Stomach (tissue), 4 donors: Measurements from ENCODE around the gene BTG4.

Source experiments
- EP300 ChIP-seq: sonication (generic); formaldehyde crosslinking; IDR thresholded peaks from one replicate; pipeline ENCODE4 v1.6.1; 2017; ENCODE audit warnings: antibody characterized with exemption
- POLR2A ChIP-seq, 4 donors: fragments of 450-650 bp; IDR thresholded peaks; one replicate each; pipeline ENCODE4 v1.6.1; 2016; ENCODE audit warnings: antibody characterized with exemption in 4 of 4, control low read depth in 2 of 4, mild to moderate bottlenecking in 1 of 4, moderate library complexity in 1 of 4
- TF ChIP-seq, protein P1 (sequence below), 7 experiments: fragments of 450-650 bp in 4 of 7; fragments of 200-600 bp in 3 of 7; sonication (generic) in 3 of 7; IDR thresholded peaks; one replicate each; pipeline ENCODE4 v1.5.1; 2016 to 2019; ENCODE audit warnings: antibody characterized with exemption in 7 of 7, control low read depth in 2 of 7, mild to moderate bottlenecking in 1 of 7

GRCh38 chr11:111499483-111499882 lies 12.7 kb downstream of the BTG4 start:
- no peak for TF ChIP-seq EP300
- TF ChIP-seq, protein P1, sequence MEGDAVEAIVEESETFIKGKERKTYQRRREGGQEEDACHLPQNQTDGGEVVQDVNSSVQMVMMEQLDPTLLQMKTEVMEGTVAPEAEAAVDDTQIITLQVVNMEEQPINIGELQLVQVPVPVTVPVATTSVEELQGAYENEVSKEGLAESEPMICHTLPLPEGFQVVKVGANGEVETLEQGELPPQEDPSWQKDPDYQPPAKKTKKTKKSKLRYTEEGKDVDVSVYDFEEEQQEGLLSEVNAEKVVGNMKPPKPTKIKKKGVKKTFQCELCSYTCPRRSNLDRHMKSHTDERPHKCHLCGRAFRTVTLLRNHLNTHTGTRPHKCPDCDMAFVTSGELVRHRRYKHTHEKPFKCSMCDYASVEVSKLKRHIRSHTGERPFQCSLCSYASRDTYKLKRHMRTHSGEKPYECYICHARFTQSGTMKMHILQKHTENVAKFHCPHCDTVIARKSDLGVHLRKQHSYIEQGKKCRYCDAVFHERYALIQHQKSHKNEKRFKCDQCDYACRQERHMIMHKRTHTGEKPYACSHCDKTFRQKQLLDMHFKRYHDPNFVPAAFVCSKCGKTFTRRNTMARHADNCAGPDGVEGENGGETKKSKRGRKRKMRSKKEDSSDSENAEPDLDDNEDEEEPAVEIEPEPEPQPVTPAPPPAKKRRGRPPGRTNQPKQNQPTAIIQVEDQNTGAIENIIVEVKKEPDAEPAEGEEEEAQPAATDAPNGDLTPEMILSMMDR (IDR thresholded peaks at IDR 0.05), result no peak
- no peak for TF ChIP-seq POLR2A (IDR thresholded peaks at IDR 0.05)
